HG03064 (cell line): ENCODE measurements around the gene TMSB10.
"Not testable (repeated sequence)": the region's sequence is repeated elsewhere in the genome, so short reads cannot be mapped to it uniquely, and the experiment has no call there.

Source experiments
- ATAC-seq: cut with Tn5 transposase; IDR thresholded peaks from one replicate; pipeline ENCODE4 v1.9.1; 2021; ENCODE audit warnings: low read depth; ENCODE audit not compliant: unreplicated experiment

TMSB10 gene

DNA sequence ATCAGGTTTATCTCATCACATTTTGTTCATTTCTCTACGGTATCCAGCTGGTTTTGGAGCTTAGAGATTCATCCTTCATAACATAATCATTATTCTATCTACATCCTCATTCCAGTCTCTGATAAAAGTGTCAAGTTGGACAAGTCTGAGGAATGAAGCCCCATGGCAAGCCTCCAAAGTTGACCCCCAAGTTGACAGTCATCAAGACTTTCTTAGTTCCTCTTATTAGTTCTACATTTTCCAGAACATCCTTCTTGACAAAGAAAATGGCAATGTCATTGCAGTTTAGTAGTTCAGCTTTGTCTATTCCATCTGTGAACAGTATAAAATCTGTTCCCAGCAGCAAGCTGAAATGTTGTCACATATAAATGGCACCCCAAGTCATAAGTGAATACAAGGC is 4.5 kb upstream of the TMSB10 start:
- ATAC-seq = no peak

DNA sequence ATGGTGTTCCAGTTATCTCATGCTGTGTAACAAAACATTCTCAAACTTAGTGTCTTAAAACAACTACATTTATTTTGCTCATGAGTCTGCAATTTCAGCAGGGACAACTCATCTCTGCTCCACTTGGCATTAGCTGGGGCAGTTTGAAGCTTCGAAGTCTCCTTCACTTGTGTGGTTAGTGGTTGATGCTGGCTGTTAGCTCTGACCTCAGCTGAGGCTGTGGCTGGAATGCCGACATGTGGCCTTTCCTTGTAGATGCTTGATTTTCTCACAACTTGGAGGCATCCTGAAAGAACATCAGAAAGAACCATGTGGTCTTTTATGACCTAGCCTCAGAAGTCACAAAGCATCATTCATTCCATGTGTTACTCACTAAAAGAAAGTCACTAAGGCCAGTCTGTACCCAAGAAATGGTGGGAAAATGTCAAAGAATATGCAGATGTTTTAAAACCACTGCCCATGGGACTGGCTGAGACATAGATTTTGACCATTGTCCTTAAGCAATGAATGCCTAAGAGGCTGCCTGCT is 3.8 kb upstream of the TMSB10 start:
- no peak for ATAC-seq

DNA sequence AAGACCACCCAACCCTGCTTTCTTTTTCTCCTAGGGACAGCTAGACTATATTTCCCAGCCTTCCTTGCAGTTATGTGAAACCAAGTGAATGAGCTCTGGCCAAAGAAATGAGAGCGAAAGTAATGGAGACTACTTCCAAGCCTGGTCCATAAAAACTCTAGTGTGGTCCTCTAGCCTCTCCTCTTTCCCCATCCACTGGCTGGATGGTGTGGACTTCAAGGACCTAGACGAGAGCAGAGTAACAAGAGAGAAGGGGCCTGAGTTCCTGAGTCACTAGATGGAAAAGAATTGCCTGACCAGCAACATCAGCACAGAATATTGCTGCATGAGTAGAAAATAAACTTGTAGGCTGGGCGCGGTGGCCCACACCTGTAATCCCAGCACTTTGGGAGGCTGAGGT is 2.9 kb upstream of the TMSB10 start:
- no peak for ATAC-seq

DNA sequence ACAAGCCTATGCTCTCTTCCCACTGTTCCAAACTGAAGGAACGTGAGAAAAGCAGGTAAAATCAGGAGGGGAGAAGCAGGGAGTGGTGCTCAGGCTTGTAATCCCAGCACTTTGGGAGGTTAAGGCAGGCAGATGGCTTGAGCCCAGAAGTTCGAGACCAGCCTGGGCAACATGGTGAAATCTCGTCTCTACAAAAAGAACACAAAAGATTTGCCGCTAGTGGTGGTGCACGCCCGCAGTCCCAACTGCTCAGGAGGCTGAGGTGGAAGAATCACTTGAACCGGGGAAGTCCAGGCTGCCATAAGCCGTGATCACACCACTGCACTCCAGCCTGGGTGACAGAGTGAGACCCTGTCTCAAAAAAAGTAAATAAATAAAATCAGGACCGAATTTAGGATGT is 1.3 kb upstream of the TMSB10 start:
- no peak for ATAC-seq

DNA sequence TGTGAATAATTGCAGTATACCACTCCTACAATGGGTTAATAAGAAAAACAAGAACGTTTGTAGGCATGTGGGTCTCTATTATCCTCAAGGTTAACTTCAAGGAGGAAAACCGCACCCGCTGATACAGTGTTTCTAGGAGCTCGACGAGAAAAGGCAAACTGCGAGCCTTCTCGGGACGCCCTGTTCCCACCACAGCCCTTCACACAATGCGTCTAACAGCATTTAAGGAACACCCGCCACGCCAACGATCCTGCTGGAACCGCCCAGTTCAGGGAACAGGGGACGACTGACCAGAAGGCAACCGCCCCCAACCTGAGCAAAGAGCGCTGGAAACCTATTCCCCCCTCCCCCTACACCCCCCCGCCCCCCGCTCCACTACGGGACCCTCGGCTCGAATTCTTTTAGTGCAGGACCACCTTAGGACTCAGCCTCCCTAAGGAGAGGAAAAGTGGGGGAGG is 710 bp upstream of the TMSB10 start:
- ATAC-seq = no peak

DNA sequence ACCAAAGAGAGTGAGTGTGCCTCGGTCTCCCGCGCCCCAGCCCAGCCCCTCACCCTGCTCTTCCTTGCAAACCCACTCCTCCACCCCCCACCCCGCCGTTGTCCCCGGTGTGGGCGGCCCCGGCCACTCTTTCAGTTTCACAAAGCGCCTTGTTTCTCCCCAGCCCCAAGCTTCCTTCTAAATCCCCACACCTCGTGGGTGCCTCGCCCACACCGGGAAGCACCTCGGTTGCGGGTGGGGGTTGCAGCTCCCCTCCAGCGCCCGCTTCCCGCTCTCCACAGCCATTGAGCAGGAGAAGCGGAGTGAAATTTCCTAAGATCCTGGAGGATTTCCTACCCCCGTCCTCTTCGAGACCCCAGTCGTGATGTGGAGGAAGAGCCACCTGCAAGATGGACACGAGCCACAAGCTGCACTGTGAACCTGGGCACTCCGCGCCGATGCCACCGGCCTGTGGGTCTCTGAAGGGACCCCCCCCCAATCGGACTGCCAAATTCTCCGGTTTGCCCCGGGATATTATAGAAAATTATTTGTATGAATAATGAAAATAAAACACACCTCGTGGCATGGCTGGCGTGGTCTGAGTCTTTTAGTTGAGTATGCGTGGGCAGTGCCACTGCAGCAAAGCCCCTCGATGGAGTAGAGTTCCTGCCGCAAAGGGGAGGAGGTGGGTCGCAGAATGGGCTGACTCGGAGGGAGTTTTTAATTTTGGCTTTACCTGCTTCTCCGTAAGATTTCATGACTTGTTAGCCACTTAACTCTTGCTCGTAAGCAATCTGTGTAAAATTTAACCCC is 848 bp downstream of the TMSB10 start:
- peak; percentile 19 for ATAC-seq

DNA sequence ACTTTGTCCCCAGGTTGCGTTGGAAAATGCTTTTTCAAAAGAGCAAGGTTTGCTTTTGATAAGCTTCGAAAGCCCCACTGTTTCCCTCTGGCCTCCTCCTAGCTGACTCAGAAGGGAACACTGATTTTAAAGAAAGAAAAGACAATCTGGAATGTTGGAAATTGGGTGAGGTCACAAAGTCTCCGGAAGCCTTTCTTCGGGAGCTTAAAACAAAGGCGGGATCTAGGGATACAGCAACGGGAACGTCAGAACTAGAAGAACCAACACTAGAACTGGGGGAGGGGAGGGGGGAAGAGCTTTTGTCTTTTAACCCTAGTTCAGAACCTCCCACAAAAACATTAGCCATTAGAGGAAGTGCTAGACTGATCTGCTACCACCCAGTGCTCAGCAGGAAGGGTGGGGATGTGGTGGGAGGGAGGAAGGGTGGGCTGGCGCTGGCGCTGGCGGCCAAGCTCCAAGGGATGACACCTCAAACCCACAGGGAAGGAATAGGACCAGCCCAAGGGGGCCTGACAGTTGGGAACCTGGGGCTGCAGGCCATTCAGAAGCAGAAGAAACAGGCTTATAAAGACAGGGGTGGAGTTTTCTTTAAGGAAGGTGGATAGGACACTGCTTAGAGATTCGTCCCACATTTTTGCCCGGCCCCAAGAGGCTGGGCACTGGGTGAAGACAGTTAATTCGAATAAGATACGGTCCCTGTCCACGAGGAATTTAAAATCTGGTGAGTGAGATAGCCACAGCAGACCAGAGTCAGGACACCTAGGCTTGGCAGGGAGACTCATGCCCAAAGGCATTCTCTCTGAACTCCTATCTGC is 1.7 kb downstream of the TMSB10 start:
- ATAC-seq = peak; percentile 31

DNA sequence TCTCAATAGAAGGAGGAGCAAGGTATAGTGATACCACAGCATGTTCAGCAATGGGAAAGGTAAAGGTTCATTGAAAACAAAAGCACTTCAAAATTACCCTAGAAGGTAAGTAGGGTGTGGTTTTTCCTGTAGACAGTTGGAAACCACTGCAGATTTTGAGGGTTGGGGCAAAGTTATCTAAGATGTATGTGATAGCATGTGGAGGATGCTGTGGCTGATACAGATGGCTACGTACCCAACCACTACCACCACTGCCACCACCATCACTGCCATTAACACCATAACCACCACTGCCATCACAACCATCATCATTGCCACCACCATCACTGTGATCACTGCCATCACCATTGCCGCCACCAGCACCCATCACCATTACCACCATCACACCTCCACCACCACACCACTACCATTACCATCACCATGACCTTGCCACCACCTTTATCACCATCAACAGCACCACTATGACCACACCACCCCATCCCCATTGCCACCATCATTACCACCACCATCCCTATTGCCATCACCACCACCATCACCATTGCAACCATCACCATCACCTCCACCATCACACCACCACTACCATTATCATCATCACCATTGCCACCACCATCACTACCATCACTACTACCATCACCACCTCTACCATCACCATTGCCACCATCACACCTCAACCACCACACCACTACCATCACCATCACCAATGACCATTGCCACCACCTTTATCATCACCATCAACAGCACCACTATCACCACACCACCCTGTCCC is 3.7 kb downstream of the TMSB10 start:
- no peak for ATAC-seq

DNA sequence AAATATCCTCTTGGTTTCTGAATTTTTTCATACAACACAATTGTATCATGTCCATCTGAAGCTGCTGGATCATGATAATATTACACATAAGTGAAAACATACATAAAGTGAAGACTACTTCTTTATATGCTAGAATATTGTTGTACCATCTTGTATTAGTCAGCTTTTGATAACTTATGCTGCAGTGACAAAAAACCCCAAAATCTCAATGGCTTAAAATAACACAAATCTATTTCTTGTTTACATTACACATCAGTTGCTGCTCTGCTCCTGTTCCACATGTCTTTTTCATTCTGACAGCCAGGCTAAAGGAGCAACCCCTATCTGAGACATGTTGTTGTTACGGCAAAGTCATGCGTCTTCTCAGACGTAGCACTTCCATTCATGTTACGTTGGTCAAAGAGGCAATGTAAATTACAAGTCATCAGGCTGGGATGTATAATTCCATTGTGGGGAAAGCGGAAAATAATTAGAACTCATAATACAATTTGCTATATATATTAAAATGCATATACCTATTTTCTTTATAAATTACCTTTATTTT is 5.8 kb downstream of the TMSB10 start:
- no peak for ATAC-seq

DNA sequence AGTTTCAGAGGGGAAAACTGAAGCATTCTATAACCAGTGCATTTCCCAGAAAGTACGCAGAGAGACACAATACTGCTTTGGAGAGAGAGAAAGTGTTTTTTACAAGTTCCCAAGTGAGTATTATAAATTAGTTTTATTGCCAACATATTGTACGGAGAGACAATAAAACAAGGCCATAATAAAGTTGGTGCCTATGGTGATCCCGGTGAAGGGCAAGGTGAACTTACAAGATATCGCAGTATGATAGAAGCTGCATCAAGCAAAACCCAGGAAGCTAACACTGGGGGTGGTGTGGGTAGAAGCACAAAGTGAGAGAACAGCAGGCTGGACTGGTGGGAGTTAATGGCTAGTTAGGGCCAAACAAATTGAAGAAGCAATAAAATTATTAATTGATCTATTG is 7.5 kb downstream of the TMSB10 start:
- no peak for ATAC-seq

DNA sequence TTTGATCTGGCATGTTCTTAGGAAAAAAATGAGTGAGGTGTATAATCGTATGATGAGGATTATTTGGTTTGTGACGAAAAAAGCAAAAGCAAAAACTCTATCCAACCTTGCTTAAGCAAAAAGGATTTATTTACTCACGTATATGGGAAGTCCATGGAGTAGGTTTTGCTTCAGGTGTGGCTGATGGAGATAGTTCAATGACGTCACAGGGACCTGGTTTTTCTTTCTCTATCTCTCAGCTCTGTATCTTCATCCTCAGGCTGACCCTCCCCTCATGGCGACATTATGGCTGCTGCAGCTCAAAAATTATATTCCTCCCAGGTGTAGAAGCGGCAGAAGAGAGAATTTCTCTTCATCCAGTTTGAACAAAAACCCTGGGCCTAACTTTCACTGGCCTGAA is 8.9 kb downstream of the TMSB10 start:
- ATAC-seq = no peak

DNA sequence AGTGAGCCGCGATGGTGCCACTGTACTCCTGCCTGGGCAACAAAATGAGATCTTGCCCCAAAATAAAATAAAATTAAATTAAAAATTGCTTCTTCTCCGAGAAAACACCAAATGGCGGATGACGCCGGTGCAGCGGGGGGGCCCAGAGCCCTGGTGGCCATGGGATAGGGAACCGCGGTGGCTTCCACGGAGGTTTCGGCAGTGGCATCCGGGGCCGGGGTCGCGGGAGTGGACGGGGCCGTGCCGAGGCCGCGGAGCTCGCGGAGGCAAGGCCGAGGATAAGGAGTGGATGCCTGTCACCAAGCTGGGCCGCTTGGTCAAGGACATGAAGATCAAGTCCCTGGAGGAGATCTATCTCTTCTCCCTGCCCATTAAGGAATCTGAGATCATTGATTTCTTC is 10.2 kb downstream of the TMSB10 start:
- ATAC-seq = not testable (repeated sequence)

DNA sequence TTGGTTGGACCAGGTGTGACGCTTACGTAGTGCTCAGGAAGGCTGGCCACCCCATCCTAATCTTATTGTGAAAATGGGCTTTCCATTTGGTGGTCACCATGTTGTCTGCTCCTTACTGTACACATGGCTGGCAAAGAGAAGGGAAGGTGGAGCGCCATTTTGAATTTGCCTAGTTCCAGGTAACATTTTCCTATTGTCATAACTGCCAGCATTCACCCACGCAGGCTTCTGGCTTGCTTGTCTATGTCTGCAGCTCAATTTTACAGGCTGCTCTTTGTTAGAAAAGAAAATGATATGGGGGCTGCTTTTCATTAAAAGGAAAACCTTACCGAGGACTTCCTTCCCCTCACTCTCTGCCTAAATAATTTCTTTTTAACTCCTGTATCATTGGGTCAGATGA is 12.4 kb downstream of the TMSB10 start:
- not testable (repeated sequence) for ATAC-seq

DNA sequence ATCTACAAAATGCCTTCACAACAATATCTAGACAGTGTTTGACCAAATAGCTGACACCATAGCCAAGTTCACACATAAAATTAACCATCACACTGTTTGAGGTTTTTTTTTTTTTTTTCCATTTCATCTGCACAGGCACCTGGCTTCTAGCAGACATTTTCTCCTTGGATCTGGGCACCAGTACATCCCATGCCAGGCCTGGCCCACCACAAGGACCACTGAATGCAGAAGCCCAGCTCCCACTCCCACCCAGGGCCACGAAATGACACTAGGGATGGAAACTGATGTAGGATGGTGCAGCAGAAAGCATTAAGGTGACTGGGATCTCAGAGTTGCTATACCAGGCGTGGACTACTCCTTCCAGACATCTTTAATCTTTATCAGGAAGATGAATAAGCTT is 13.0 kb downstream of the TMSB10 start:
- no peak for ATAC-seq

DNA sequence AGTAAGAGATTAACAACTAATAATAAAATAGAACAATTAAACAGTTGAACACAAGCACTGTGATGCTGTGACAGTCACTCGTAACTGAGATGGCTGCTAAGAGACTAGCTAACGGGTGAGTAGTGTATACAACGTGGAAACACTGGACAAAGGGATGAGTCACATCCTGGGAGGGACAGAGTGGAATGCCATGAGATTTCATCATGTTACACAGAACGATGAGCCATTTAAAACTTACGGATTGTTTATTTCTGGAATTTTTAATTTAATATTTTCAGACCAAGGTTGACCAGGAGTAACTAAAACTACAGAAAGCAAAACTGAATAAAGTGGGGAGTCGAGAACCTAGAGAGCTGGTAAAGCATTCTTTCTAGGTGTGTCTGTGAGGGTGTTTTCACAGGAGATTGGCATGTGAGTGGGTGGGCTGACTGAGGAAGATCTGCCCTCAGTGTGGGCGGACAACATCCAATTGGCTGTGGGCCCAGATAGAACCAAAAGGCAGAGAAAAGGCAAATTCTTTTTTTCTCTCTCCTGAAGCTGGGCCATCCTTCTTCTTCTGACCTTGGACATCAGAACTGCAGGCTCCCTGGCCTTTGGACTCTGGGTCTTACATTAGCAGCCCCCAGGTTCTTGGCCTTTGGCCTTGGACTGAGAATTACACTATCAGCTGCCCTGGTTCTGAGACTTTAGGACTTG is 14.6 kb downstream of the TMSB10 start:
- peak; percentile 52 for ATAC-seq

DNA sequence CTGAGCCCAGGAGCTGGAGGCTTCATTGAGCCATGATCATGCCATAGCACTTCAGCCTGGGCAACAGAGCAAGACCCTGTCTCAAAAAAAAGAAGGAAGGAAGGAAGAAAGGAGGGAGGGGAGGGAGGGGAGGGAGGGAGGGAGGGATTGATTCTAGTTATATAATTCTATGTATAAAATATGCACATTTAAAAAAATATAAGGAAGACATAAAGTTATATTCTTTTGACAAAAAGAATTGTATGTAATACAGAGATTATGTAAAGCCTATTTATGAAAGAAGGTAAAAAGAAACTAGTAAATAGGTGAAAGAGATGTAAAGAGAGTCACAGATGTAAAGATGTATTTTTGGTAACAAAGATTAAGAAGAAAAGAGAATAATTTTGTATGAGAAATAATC is 17.6 kb downstream of the TMSB10 start:
- ATAC-seq = no peak

DNA sequence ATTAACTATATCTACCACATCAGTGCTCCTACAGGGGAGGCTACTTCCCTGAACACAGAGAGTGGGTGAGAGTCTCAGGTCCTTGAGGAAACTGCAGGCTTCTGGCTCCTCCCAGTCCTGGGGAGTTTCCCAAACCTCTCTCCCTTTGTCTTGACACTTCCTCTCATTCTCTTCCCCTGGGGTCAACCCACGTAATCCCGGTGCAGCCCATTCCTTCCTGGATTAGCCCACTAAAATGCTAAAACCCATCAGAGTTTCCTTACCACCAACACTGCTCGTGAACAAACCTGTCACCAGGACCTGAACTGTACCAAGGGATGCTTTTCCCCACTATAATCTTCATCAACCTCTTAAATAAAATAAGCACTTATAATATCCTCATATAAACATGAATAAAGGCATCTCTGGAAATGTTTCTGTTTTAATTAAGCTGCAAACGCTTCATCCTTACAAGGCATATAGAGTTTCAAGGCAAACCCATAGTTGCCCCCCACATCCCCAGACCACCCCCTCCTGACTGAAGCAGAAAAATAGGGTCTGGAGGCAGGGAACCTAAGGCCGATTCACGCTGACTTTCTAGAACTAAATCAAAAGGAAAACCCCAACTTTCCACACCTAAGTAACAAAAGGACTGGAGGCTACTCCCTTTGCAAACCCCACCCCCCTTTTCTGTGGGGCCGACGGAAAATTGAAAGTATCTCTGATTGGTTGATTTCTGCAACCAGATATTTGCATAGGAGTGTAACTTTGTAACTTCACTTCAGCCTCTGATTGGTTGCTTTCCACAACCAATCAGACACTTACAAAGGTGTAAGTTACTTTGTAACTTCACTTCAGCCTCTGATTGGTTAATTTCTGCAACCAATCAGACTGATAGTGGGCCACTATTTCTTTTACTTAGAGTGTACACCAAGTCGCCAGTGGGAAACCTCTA is 19.0 kb downstream of the TMSB10 start:
- ATAC-seq = no peak

DNA sequence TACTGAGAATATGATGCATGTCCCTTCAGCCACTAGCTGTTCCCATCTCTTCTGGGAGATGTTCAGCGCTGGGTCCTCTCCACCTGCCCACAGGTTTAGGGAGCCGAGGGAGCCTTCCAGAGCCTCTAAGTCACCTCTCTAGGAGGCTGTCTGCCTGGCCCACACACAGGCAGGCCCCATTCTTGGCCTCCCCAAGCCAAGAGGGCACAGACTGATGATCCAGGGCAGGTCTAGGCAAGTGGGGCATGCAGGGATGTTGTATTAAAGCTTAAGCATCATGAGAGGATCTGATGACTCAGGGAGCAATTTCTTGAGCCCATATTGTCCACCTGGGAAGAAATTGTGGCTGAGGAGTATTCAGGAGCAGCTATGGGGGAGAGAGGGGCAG is 19.9 kb downstream of the TMSB10 start:
- ATAC-seq = no peak
